BLaER1 treated with 17β-estradiol and CSF1 and Interleukin-3, amounts not matched to agents 10 nM and 100 nM (cell line): ENCODE results near the gene APOBEC2.

Experiments
- H3K27ac ChIP-seq, 11 experiments: shearing (Covaris generic); formaldehyde crosslinking; 2 replicates each; pipeline ENCODE4 v1.8.1; 2022
- H3K27me3 ChIP-seq, 11 experiments: shearing (Covaris generic); formaldehyde crosslinking; 2 replicates each; pipeline ENCODE4 v1.8.1; 2022
- H3K36me3 ChIP-seq, 11 experiments: shearing (Covaris generic); formaldehyde crosslinking; 2 replicates each; pipeline ENCODE4 v1.8.1; 2022
- H3K4me1 ChIP-seq, 10 experiments: shearing (Covaris generic); formaldehyde crosslinking; 2 replicates each; pipeline ENCODE4 v1.8.1; 2022
- H3K4me2 ChIP-seq, 11 experiments: shearing (Covaris generic); formaldehyde crosslinking; 2 replicates each; pipeline ENCODE4 v1.8.1; 2022
- H3K4me3 ChIP-seq, 10 experiments: shearing (Covaris generic); formaldehyde crosslinking; 2 replicates each; pipeline ENCODE4 v1.8.1; 2022
- H3K9ac ChIP-seq, 11 experiments: shearing (Covaris generic); formaldehyde crosslinking; 2 replicates each; pipeline ENCODE4 v1.8.1; 2022
- H3K9me3 ChIP-seq, 11 experiments: shearing (Covaris generic); formaldehyde crosslinking; replicated peaks in 1 of 11; 2 replicates each; pipeline ENCODE4 v1.8.1; 2022
- H4K20me1 ChIP-seq, 11 experiments: shearing (Covaris generic); formaldehyde crosslinking; 2 replicates each; pipeline ENCODE4 v1.8.1; 2022
- Cebpa-rat ChIP-seq, 11 experiments: shearing (Covaris generic); IDR thresholded peaks; 2 replicates each; pipeline ENCODE4 v1.8.1; 2022

The APOBEC2 gene

GRCh38 chr6:41064841-41065240, 11.8 kb downstream of the APOBEC2 start:
- no peaks in the 10 kb centered on the region; a peak in 1 of 22 replicates for H4K20me1 ChIP-seq
- no peak overlapping the region for H3K4me3 ChIP-seq
- no peak overlapping the region for H3K27ac ChIP-seq
- no peaks in the 10 kb centered on the region for H3K9me3 ChIP-seq
- peaks cover 0 to 10% (median 7%) of the 10 kb centered on the region in 10 experiments; a peak in 14 of 20 replicates for H3K4me1 ChIP-seq
- no peaks in the 10 kb centered on the region for H3K27me3 ChIP-seq
- no peak overlapping the region for H3K9ac ChIP-seq
- no peak for TF ChIP-seq Cebpa-rat (IDR thresholded peaks at IDR 0.05)
- peaks cover 11 to 73% (median 38%) of the 10 kb centered on the region in 11 experiments; a peak in 21 of 22 replicates for H3K36me3 ChIP-seq
- no peak overlapping the region for H3K4me2 ChIP-seq

GRCh38 chr6:41065550-41066026, 12.6 kb downstream of the APOBEC2 start:
- TF ChIP-seq Cebpa-rat (IDR thresholded peaks at IDR 0.05) = no peak
- Histone ChIP-seq H3K4me3 (no peak overlapping the region), H3K4me2 (no peak overlapping the region), H3K27me3 (no peaks in the 10 kb centered on the region), H3K36me3 (peaks cover 11 to 73% (median 38%) of the 10 kb centered on the region in 11 experiments; a peak in 21 of 22 replicates), H3K9me3 (no peaks in the 10 kb centered on the region), H4K20me1 (no peaks in the 10 kb centered on the region; a peak in 1 of 22 replicates), H3K27ac (no peak overlapping the region), H3K9ac (peak overlapping the region in 1 of 11 experiments; percentile 23; a peak in 1 of 22 replicates), H3K4me1 (peaks cover 7 to 18% (median 11%) of the 10 kb centered on the region in 10 experiments)

GRCh38 chr6:41066867-41067304, 13.9 kb downstream of the APOBEC2 start:
- Histone ChIP-seq H3K36me3 (peaks cover 11 to 61% (median 38%) of the 10 kb centered on the region in 11 experiments; a peak in 20 of 22 replicates), H3K9ac (no peak overlapping the region), H3K4me1 (peaks cover 12 to 24% (median 17%) of the 10 kb centered on the region in 10 experiments), H3K9me3 (no peaks in the 10 kb centered on the region), H3K27ac (no peak overlapping the region), H3K4me2 (no peak overlapping the region), H3K4me3 (no peak overlapping the region), H4K20me1 (no peaks in the 10 kb centered on the region; a peak in 1 of 22 replicates), H3K27me3 (no peaks in the 10 kb centered on the region)
- TF ChIP-seq Cebpa-rat (IDR thresholded peaks at IDR 0.05) = no peak

GRCh38 chr6:41071501-41071922, 18.5 kb downstream of the APOBEC2 start:
- Histone ChIP-seq H3K36me3 (peaks cover 10 to 44% (median 27%) of the 10 kb centered on the region in 11 experiments; a peak in 16 of 22 replicates), H3K27ac (peak overlapping the region; percentile 96 to 99 (median 98)), H3K9me3 (no peaks in the 10 kb centered on the region), H4K20me1 (peaks cover 27 to 35% (median 29%) of the 10 kb centered on the region in 11 experiments; a peak in 21 of 22 replicates), H3K4me1 (peaks cover 35 to 45% (median 38%) of the 10 kb centered on the region in 10 experiments), H3K4me2 (peak overlapping the region; percentile 83 to 94 (median 89)), H3K9ac (peak overlapping the region; percentile 94 to 99 (median 99)), H3K27me3 (no peaks in the 10 kb centered on the region), H3K4me3 (peak overlapping the region; percentile 72 to 97 (median 92))
- no peak for TF ChIP-seq Cebpa-rat (IDR thresholded peaks at IDR 0.05)

GRCh38 chr6:41071923-41072835, 19.2 kb downstream of the APOBEC2 start, which contains the start of gene OARD1:
TSS of gene OARD1 (minus strand) at chr6:41072356. CDS start at chr6:41071634, 722 bp downstream.
- H4K20me1 ChIP-seq = peaks cover 31 to 42% (median 36%) of the 10 kb centered on the region in 11 experiments; a peak in 21 of 22 replicates
- H3K36me3 ChIP-seq = peaks cover 10 to 50% (median 26%) of the 10 kb centered on the region in 11 experiments; a peak in 16 of 22 replicates
- H3K4me3 ChIP-seq = peak within 1 kb of the TSS; percentile 83 to 97 (median 94)
- no peaks in the 10 kb centered on the region for H3K9me3 ChIP-seq
- H3K4me2 ChIP-seq = peak within 1 kb of the TSS; percentile 88 to 97 (median 95)
- TF ChIP-seq Cebpa-rat (IDR thresholded peaks at IDR 0.05) = no peak
- H3K4me1 ChIP-seq = peaks cover 38 to 51% (median 42%) of the 10 kb centered on the region in 10 experiments
- peak within 1 kb of the TSS; percentile 94 to 99 (median 99) for H3K9ac ChIP-seq
- H3K27me3 ChIP-seq = no peaks in the 10 kb centered on the region
- H3K27ac ChIP-seq = peak within 1 kb of the TSS; percentile 96 to 99 (median 98)

GRCh38 chr6:41072836-41073202, 19.8 kb downstream of the APOBEC2 start, which contains the start of gene NFYA:
TSS of gene NFYA (plus strand) at chr6:41072974. CDS start at chr6:41079090, 6,116 bp downstream.
- Histone ChIP-seq H3K4me3 (peak within 1 kb of the TSS; percentile 83 to 97 (median 94)), H3K36me3 (peaks cover 10 to 55% (median 30%) of the 10 kb centered on the region in 11 experiments; a peak in 16 of 22 replicates), H3K4me2 (peak within 1 kb of the TSS; percentile 88 to 97 (median 95)), H4K20me1 (peaks cover 36 to 48% (median 43%) of the 10 kb centered on the region in 11 experiments; a peak in 21 of 22 replicates), H3K4me1 (peaks cover 38 to 58% (median 48%) of the 10 kb centered on the region in 10 experiments), H3K9me3 (no peaks in the 10 kb centered on the region), H3K27ac (peak within 1 kb of the TSS; percentile 96 to 99 (median 98)), H3K9ac (peak within 1 kb of the TSS; percentile 94 to 99 (median 99)), H3K27me3 (no peaks in the 10 kb centered on the region)
- no peak for TF ChIP-seq Cebpa-rat (IDR thresholded peaks at IDR 0.05)

GRCh38 chr6:41073203-41073967, 20.4 kb downstream of the APOBEC2 start:
- Histone ChIP-seq H3K9ac (peak overlapping the region; percentile 94 to 99 (median 99)), H3K27me3 (no peaks in the 10 kb centered on the region), H3K9me3 (no peaks in the 10 kb centered on the region), H3K4me3 (peak overlapping the region; percentile 83 to 97 (median 94)), H3K36me3 (peaks cover 10 to 55% (median 34%) of the 10 kb centered on the region in 11 experiments; a peak in 17 of 22 replicates), H3K4me2 (peak overlapping the region; percentile 86 to 97 (median 95)), H3K4me1 (peaks cover 38 to 63% (median 54%) of the 10 kb centered on the region in 10 experiments), H4K20me1 (peaks cover 40 to 54% (median 48%) of the 10 kb centered on the region in 11 experiments; a peak in 21 of 22 replicates), H3K27ac (peak overlapping the region; percentile 96 to 99 (median 98))
- no peak for TF ChIP-seq Cebpa-rat (IDR thresholded peaks at IDR 0.05)
